Endothelial cell of umbilical vein (primary cell): ENCODE data around the gene EPB41L4B. TPM values are rescaled to one million over a fixed set of nuclear protein-coding genes. Genes with fewer than 3 reads are reported as not detected.

ENCODE experiments used
- BruUV-seq: library from RNA; stranded (reverse); fragments of 400-500 nt; replicated peaks from 2 replicates; lab custom pipeline; 2021; lab: Mats Ljungman, UMichigan
- CTCF ChIA-PET: fragments of 300-600, 350-600 bp; sonication (Branson Sonifier 250); formaldehyde crosslinking; loops from one replicate; lab custom pipeline; 2021; ENCODE audit warnings: antibody characterized with exemption, inconsistent platforms; lab: Charles Lee
- POLR2A ChIA-PET: fragments of 300-600, 350-600 bp; sonication (Branson Sonifier 250); formaldehyde crosslinking; loops from one replicate; lab custom pipeline; 2021; ENCODE audit warnings: antibody characterized with exemption, inconsistent platforms; lab: Charles Lee
- DNase-seq: peaks from one replicate; pipeline ENCODE4 v3.0.0-alpha.2; 2011; ENCODE audit warnings: low read depth, low spot score
- FAIRE-seq: peaks from 2 replicates; lab custom pipeline; 2011; peaks lifted over from hg19 to GRCh38; lab: Jason Lieb, UNC
- H2AFZ ChIP-seq: 2 replicates; pipeline ENCODE4 v1.6.0; 2012; ENCODE audit warnings: low read depth, low read length, control low read depth, inconsistent platforms
- H3K27ac ChIP-seq: 2 replicates; pipeline ENCODE4 v1.5.1; 2011; ENCODE audit warnings: low read depth, mild to moderate bottlenecking, control low read depth, low read length, moderate library complexity; ENCODE audit not compliant: insufficient read depth
- H3K27me3 ChIP-seq, 2 experiments: 2 replicates each; pipeline versions ENCODE4 v1.6.0 to v1.6.1; 2011; ENCODE audit warnings: low read length in 2 of 2, mixed read lengths in 1 of 2; ENCODE audit not compliant: control insufficient read depth in 2 of 2, insufficient read depth in 2 of 2
- H3K36me3 ChIP-seq, 2 experiments: 2 replicates in 1 of 2; 3 replicates in 1 of 2; pipeline ENCODE4 v1.5.1; 2011; ENCODE audit warnings: low read length in 2 of 2, mild to moderate bottlenecking in 1 of 2, moderate library complexity in 1 of 2; ENCODE audit not compliant: control insufficient read depth in 2 of 2, insufficient read depth in 2 of 2; ENCODE audit errors: extremely low read depth in 1 of 2
- H3K4me1 ChIP-seq: 3 replicates; pipeline ENCODE4 v1.5.1; 2011; ENCODE audit warnings: mild to moderate bottlenecking, low read length; ENCODE audit not compliant: control insufficient read depth, insufficient read depth; ENCODE audit errors: extremely low read depth
- H3K4me2 ChIP-seq: 2 replicates; pipeline ENCODE4 v1.6.1; 2011; ENCODE audit warnings: low read length, control low read depth, mixed read lengths; ENCODE audit not compliant: insufficient read depth
- H3K4me3 ChIP-seq, 3 experiments: fragments of 200-600 bp in 1 of 3; sonication (generic), shearing (Covaris generic) in 1 of 3; replicated peaks in 1 of 3; 2 replicates each; pipeline ENCODE4 v1.5.1; 2011 to 2016; ENCODE audit warnings: control low read depth in 3 of 3, low read length in 3 of 3, mild to moderate bottlenecking in 2 of 3, inconsistent platforms in 1 of 3, low read depth in 1 of 3, moderate library complexity in 1 of 3; ENCODE audit not compliant: insufficient read depth in 1 of 3
- H3K79me2 ChIP-seq: 2 replicates; pipeline ENCODE4 v1.6.0; 2012; ENCODE audit warnings: low read length, inconsistent platforms; ENCODE audit not compliant: control insufficient read depth, insufficient read depth
- H3K9ac ChIP-seq: replicated peaks from 2 replicates; pipeline ENCODE3; 2011; ENCODE audit warnings: low read length, control low read depth; ENCODE audit not compliant: insufficient read depth; ENCODE audit errors: extremely low read depth
- H3K9me1 ChIP-seq: replicated peaks from 3 replicates; pipeline ENCODE4 v1.6.0; 2011; ENCODE audit warnings: mild to moderate bottlenecking, low read length; ENCODE audit not compliant: control insufficient read depth, insufficient read depth; ENCODE audit errors: extremely low read depth
- H3K9me3 ChIP-seq: replicated peaks from 2 replicates; pipeline ENCODE4 v1.5.1; 2012; ENCODE audit warnings: low read length, inconsistent platforms; ENCODE audit not compliant: control insufficient read depth, insufficient read depth
- H4K20me1 ChIP-seq: replicated peaks from 2 replicates; pipeline ENCODE3; 2011; ENCODE audit warnings: mild to moderate bottlenecking, low read length; ENCODE audit not compliant: control insufficient read depth, insufficient read depth; ENCODE audit errors: extremely low read depth
- CTCF ChIP-seq, 2 donors: IDR thresholded peaks; 1 replicate in 1 of 2; 2 replicates in 1 of 2; pipeline ENCODE4 v1.5.1; 2011; ENCODE audit warnings: low read length in 2 of 2, mild to moderate bottlenecking in 2 of 2, moderate library complexity in 2 of 2, control low read depth in 1 of 2, inconsistent platforms in 1 of 2, low read depth in 1 of 2; ENCODE audit not compliant: insufficient read depth in 1 of 2; ENCODE audit errors: extremely low read depth in 1 of 2
- EZH2 ChIP-seq: IDR thresholded peaks from 2 replicates; pipeline ENCODE4 v1.6.1; 2012; ENCODE audit warnings: borderline replicate concordance, low read depth, mild to moderate bottlenecking, moderate library complexity, low read length, inconsistent platforms; ENCODE audit not compliant: severe bottlenecking
- FOS ChIP-seq: IDR thresholded peaks from 2 replicates; pipeline ENCODE4 v1.6.1; 2011; ENCODE audit warnings: mild to moderate bottlenecking, low read length, moderate library complexity, borderline replicate concordance; ENCODE audit not compliant: insufficient read depth
- GATA2 ChIP-seq: IDR thresholded peaks from 2 replicates; pipeline ENCODE4 v1.7.0; 2011; ENCODE audit warnings: low read depth, mild to moderate bottlenecking, moderate library complexity, mixed read lengths, low read length; ENCODE audit not compliant: insufficient read length, insufficient read depth
- JUN ChIP-seq: IDR thresholded peaks from 2 replicates; pipeline ENCODE4 v1.6.1; 2011; ENCODE audit warnings: borderline replicate concordance, low read depth; ENCODE audit not compliant: insufficient read length, insufficient read depth
- MAX ChIP-seq: IDR thresholded peaks from 2 replicates; pipeline ENCODE4 v1.6.1; 2011; ENCODE audit not compliant: insufficient read depth, insufficient read length
- MYC ChIP-seq: IDR thresholded peaks from one replicate; pipeline ENCODE4 v1.6.1; 2011; ENCODE audit warnings: mild to moderate bottlenecking, low read depth, low read length
- POLR2A ChIP-seq: IDR thresholded peaks from 2 replicates; pipeline ENCODE4 v1.6.1; 2012; ENCODE audit warnings: low read depth, mild to moderate bottlenecking, control low read depth, low read length
- POLR2AphosphoS5 ChIP-seq: IDR thresholded peaks from 2 replicates; pipeline ENCODE4 v1.6.1; 2012; ENCODE audit warnings: low read depth, mild to moderate bottlenecking, control low read depth, low read length, moderate library complexity; ENCODE audit not compliant: insufficient read depth
- dilution Hi-C: fragments of 300-500 bp; cut with MboI; formaldehyde crosslinking; loops from one replicate; pipeline ENCODE4 v1.15.0; 2019; ENCODE audit warnings: low sequenced_read_pairs; ENCODE audit not compliant: extremely low pct_ligation_motif_present
- intact Hi-C: fragments of 100-400 bp; cut with micrococcal nuclease; formaldehyde crosslinking; loops from one replicate; pipeline ENCODE4 v1.10.0; 2022
- polyA plus RNA-seq, 4 experiments: library from polyadenylated mRNA; depleted of rRNA in 3 of 4; stranded (reverse) in 3 of 4; unstranded in 1 of 4; fragments of >200 nt; gene quantifications; 2 replicates each; pipeline versions ENCODE4 v1.2.1 to v1.2.3, GENCODE V29; 2011 to 2012; ENCODE audit warnings: missing spikeins in 1 of 4
- total RNA-seq: library from RNA; stranded (reverse); gene quantifications from 2 replicates; pipeline ENCODE4 v1.2.3, GENCODE V29; 2021

Gene EPB41L4B
- total and polyA plus RNA-seq, 2 donors (not counting 3 experiments of a cell fraction or from before 2014, with no cell fraction given), result 0.10 to 0.15 TPM

GRCh38 chr9:109283012-109283411 lies 37.8 kb downstream of the EPB41L4B start:
- Histone ChIP-seq H3K27ac (no peak overlapping the region), H2AFZ (no peak overlapping the region), H3K79me2 (no peaks in the 10 kb centered on the region), H3K4me1 (no peaks in the 10 kb centered on the region), H3K4me2 (no peak overlapping the region), H4K20me1 (no peaks in the 10 kb centered on the region), H3K9me1 (no peaks in the 10 kb centered on the region), H3K9me3 (no peaks in the 10 kb centered on the region), H3K4me3 (no peak overlapping the region), H3K27me3 (no peaks in the 10 kb centered on the region), H3K9ac (no peak overlapping the region), H3K36me3 (no peaks in the 10 kb centered on the region)
- no peak for DNase-seq
- dilution Hi-C loops, result no loop called here
- intact Hi-C loops, result no loop called here
- POLR2A ChIA-PET, result no interaction called here
- CTCF ChIA-PET, result no interaction called here
- no TSS peak for BruUV-seq
- TF ChIP-seq POLR2AphosphoS5 (no peak), CTCF (IDR thresholded peaks at IDR 0.05; ENCODE audit: extremely low read depth in 1 of 2, insufficient read depth in 1 of 2, low read depth in 1 of 2, low read length in 2 of 2) (no peak), MAX (no peak), MYC (no peak), EZH2 (no peak), FOS (no peak), GATA2 (no peak), JUN (no peak), POLR2A (no peak)
- FAIRE-seq, result no peak
